ENCODE measurements around the gene P2RY8. TPM values are rescaled to one million over a fixed set of nuclear protein-coding genes. Genes with fewer than 3 reads are reported as not detected.
"Not testable (repeated sequence)": the region's sequence is repeated elsewhere in the genome, so short reads cannot be mapped to it uniquely, and the experiment has no call there.

The P2RY8 gene
- total RNA-seq, 1 experiment from 2014 or later = not detected

GRCh38 chrX:1546691-1547251 is 9.8 kb upstream of the P2RY8 start:
- ChIA-PET CTCF (no interaction called here), POLR2A (no interaction called here)
- no TSS peak for BruUV-seq (replicated peaks)
- intact Hi-C loops (cut with micrococcal nuclease; ENCODE audit: unreplicated experiment) = no loop called here
- no peaks in the 10 kb centered on the region for H3K36me3 ChIP-seq (ENCODE audit: control insufficient read depth, insufficient read depth, low read length)
- Mint-ChIP-seq H3K27ac (ENCODE audit: unreplicated experiment) (no peak overlapping the region), H3K9me3 (ENCODE audit: unreplicated experiment) (peaks cover 6% of the 10 kb centered on the region), H3K27me3 (ENCODE audit: insufficient read depth, unreplicated experiment) (peaks cover 3% of the 10 kb centered on the region), H3K4me1 (ENCODE audit: low read depth, unreplicated experiment) (no peaks in the 10 kb centered on the region), H3K36me3 (ENCODE audit: insufficient read depth, unreplicated experiment) (no peaks in the 10 kb centered on the region), H3K4me3 (ENCODE audit: unreplicated experiment) (no peak overlapping the region)
- no peak overlapping the region for H3K4me3 ChIP-seq (ENCODE audit: low read depth, low read length)
- TF ChIP-seq, protein P1, sequence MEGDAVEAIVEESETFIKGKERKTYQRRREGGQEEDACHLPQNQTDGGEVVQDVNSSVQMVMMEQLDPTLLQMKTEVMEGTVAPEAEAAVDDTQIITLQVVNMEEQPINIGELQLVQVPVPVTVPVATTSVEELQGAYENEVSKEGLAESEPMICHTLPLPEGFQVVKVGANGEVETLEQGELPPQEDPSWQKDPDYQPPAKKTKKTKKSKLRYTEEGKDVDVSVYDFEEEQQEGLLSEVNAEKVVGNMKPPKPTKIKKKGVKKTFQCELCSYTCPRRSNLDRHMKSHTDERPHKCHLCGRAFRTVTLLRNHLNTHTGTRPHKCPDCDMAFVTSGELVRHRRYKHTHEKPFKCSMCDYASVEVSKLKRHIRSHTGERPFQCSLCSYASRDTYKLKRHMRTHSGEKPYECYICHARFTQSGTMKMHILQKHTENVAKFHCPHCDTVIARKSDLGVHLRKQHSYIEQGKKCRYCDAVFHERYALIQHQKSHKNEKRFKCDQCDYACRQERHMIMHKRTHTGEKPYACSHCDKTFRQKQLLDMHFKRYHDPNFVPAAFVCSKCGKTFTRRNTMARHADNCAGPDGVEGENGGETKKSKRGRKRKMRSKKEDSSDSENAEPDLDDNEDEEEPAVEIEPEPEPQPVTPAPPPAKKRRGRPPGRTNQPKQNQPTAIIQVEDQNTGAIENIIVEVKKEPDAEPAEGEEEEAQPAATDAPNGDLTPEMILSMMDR (IDR thresholded peaks at IDR 0.05; ENCODE audit: insufficient read depth in 1 of 2, low read depth in 1 of 2, low read length in 1 of 2, severe bottlenecking in 1 of 2, unreplicated experiment in 1 of 2) = no peak
- no peaks in the 10 kb centered on the region for H3K4me1 ChIP-seq
- H3K27me3 ChIP-seq (replicated peaks; ENCODE audit: control insufficient read depth, insufficient read depth, low read length) = no peaks in the 10 kb centered on the region
- no peaks in the 10 kb centered on the region for H3K9me3 ChIP-seq
- no peak for DNase-seq

GRCh38 chrX:1545776-1546408 is 8.9 kb upstream of the P2RY8 start:
- Histone ChIP-seq H3K9me3 (no peaks in the 10 kb centered on the region), H3K4me3 (ENCODE audit: low read depth, low read length) (no peak overlapping the region), H3K36me3 (ENCODE audit: control insufficient read depth, insufficient read depth, low read length) (no peaks in the 10 kb centered on the region), H3K27me3 (replicated peaks; ENCODE audit: control insufficient read depth, insufficient read depth, low read length) (no peaks in the 10 kb centered on the region), H3K4me1 (no peaks in the 10 kb centered on the region)
- POLR2A ChIA-PET = no interaction called here
- TF ChIP-seq, protein P1 (IDR thresholded peaks at IDR 0.05; ENCODE audit: insufficient read depth in 1 of 2, low read depth in 1 of 2, low read length in 1 of 2, severe bottlenecking in 1 of 2, unreplicated experiment in 1 of 2) = no peak
- no peak for DNase-seq
- no peak overlapping the region for H3K27ac Mint-ChIP-seq (ENCODE audit: unreplicated experiment)
- BruUV-seq (replicated peaks) = no TSS peak
- H3K27me3 Mint-ChIP-seq (ENCODE audit: insufficient read depth, unreplicated experiment) = no peaks in the 10 kb centered on the region
- CTCF ChIA-PET = no interaction called here
- H3K4me3 Mint-ChIP-seq (ENCODE audit: unreplicated experiment) = no peak overlapping the region
- H3K36me3 Mint-ChIP-seq (ENCODE audit: insufficient read depth, unreplicated experiment) = no peaks in the 10 kb centered on the region
- H3K4me1 Mint-ChIP-seq (ENCODE audit: low read depth, unreplicated experiment) = no peaks in the 10 kb centered on the region
- H3K9me3 Mint-ChIP-seq (ENCODE audit: unreplicated experiment) = no peaks in the 10 kb centered on the region
- intact Hi-C loops (cut with micrococcal nuclease; ENCODE audit: unreplicated experiment) = no loop called here

GRCh38 chrX:1542994-1543725 is 6.2 kb upstream of the P2RY8 start:
- ChIA-PET POLR2A (no interaction called here), CTCF (no interaction called here)
- Mint-ChIP-seq H3K36me3 (ENCODE audit: insufficient read depth, unreplicated experiment) (no peaks in the 10 kb centered on the region), H3K4me1 (ENCODE audit: low read depth, unreplicated experiment) (no peaks in the 10 kb centered on the region), H3K9me3 (ENCODE audit: unreplicated experiment) (no peaks in the 10 kb centered on the region), H3K27ac (ENCODE audit: unreplicated experiment) (no peak overlapping the region), H3K4me3 (ENCODE audit: unreplicated experiment) (no peak overlapping the region), H3K27me3 (ENCODE audit: insufficient read depth, unreplicated experiment) (no peaks in the 10 kb centered on the region)
- Histone ChIP-seq H3K4me3 (ENCODE audit: low read depth, low read length) (no peak overlapping the region), H3K27me3 (replicated peaks; ENCODE audit: control insufficient read depth, insufficient read depth, low read length) (no peaks in the 10 kb centered on the region), H3K36me3 (ENCODE audit: control insufficient read depth, insufficient read depth, low read length) (no peaks in the 10 kb centered on the region), H3K4me1 (no peaks in the 10 kb centered on the region), H3K9me3 (no peaks in the 10 kb centered on the region)
- TF ChIP-seq, protein P1 (IDR thresholded peaks at IDR 0.05; ENCODE audit: insufficient read depth in 1 of 2, low read depth in 1 of 2, low read length in 1 of 2, severe bottlenecking in 1 of 2, unreplicated experiment in 1 of 2) = no peak
- intact Hi-C loops (cut with micrococcal nuclease; ENCODE audit: unreplicated experiment) = no loop called here
- no peak for DNase-seq
- BruUV-seq (replicated peaks) = no TSS peak

DNA sequence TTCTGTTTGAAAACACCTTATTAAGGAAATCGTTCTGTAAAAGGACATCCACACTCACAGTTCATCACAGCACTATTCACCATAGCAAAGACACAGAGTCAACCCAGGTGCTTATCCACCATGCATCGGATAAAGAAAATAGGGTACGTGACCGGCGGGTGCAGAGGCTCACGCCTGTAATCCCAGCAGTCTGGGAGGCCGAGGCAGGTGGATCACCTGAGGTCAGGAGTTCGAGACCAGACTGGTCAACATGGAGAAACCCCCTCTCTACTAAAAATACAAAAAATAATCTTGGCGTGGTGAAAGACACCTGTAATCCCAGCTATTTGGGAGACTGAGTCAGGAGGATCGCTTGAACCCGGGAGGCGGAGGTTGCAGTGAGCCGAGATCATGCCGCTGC is 2.2 kb upstream of the P2RY8 start:
- H3K27me3 Mint-ChIP-seq (ENCODE audit: insufficient read depth, unreplicated experiment); H3K9me3 ChIP-seq; H3K4me3 Mint-ChIP-seq (ENCODE audit: unreplicated experiment); H3K36me3 Mint-ChIP-seq (ENCODE audit: insufficient read depth, unreplicated experiment); CTCF ChIA-PET; DNase-seq; POLR2A ChIA-PET; H3K9me3 Mint-ChIP-seq (ENCODE audit: unreplicated experiment); H3K4me1 Mint-ChIP-seq (ENCODE audit: low read depth, unreplicated experiment); H3K27me3 ChIP-seq (replicated peaks; ENCODE audit: control insufficient read depth, insufficient read depth, low read length); H3K4me3 ChIP-seq (ENCODE audit: low read depth, low read length); intact Hi-C loops (cut with micrococcal nuclease; ENCODE audit: unreplicated experiment); H3K36me3 ChIP-seq (ENCODE audit: control insufficient read depth, insufficient read depth, low read length); H3K27ac Mint-ChIP-seq (ENCODE audit: unreplicated experiment); BruUV-seq (replicated peaks); H3K4me1 ChIP-seq: not testable (repeated sequence)

DNA sequence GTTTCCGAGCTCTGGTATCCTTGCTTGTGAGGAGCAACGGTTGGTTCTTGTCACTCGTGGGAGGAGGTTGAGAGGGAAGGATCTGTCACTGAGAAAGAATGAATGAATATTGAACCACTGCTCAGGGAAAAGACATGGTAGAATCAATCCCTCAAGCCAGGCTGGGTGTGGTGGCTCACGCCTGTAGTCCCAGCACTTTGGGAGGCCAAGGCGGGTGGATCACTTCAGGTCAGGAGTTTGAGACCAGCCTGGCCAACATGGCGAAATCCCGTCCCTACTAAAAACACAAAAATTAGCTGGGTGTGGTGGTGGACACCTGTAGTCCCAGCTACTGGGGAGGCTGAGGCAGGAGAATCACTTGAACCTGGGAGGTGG is 718 bp upstream of the P2RY8 start:
- H3K9me3 Mint-ChIP-seq (ENCODE audit: unreplicated experiment); H3K27me3 ChIP-seq (replicated peaks; ENCODE audit: control insufficient read depth, insufficient read depth, low read length); intact Hi-C loops (cut with micrococcal nuclease; ENCODE audit: unreplicated experiment); BruUV-seq (replicated peaks); DNase-seq; H3K36me3 Mint-ChIP-seq (ENCODE audit: insufficient read depth, unreplicated experiment); H3K4me1 Mint-ChIP-seq (ENCODE audit: low read depth, unreplicated experiment); CTCF ChIA-PET; H3K27ac Mint-ChIP-seq (ENCODE audit: unreplicated experiment); H3K4me3 ChIP-seq (ENCODE audit: low read depth, low read length); H3K9me3 ChIP-seq; H3K27me3 Mint-ChIP-seq (ENCODE audit: insufficient read depth, unreplicated experiment); POLR2A ChIA-PET; H3K4me1 ChIP-seq; H3K36me3 ChIP-seq (ENCODE audit: control insufficient read depth, insufficient read depth, low read length): not testable (repeated sequence)
- peak overlapping the region; percentile 58 for H3K4me3 Mint-ChIP-seq (ENCODE audit: unreplicated experiment)
